ENCODE results near the gene CYP3A4.

Gene CYP3A4

GRCh38 chr7:99734987-99735386 is 49.0 kb downstream of the CYP3A4 start, which contains the start of gene CYP3A7 (continued):
- TF ChIP-seq PRDM6 (tag by site-specific recombination; IDR thresholded peaks at IDR 0.05) (no peak), ZBTB11 (tag by site-specific recombination; conservative IDR thresholded peaks at IDR 0.05; ENCODE audit: low read depth) (no peak), ZNF112 (tag by site-specific recombination; IDR thresholded peaks at IDR 0.05) (no peak), ZNF501 (tag by site-specific recombination; IDR thresholded peaks at IDR 0.05) (no peak), ZNF324 (tag by site-specific recombination; IDR thresholded peaks at IDR 0.05) (no peak)

- Histone ChIP-seq H3K4me1 (ENCODE audit: control insufficient read depth, insufficient read depth, low read length) (no peaks in the 10 kb centered on the region), H3K4me3 (ENCODE audit: low read depth, low read length) (no peak overlapping the region), H3K36me3 (ENCODE audit: control insufficient read depth in 2 of 2, insufficient read depth in 1 of 2, low read length in 2 of 2) (no peaks in the 10 kb centered on the region), H3K9me3 (ENCODE audit: control insufficient read depth, insufficient read depth, low read depth, low read length) (no peaks in the 10 kb centered on the region), H3K27ac (ENCODE audit: extremely low read depth, low read depth, low read length) (no peak overlapping the region)
- ChIA-PET CTCF (interaction anchor here (0.7 kb wide), 1 partner anchor 289 kb away, joined by 3 read pairs; no protein-coding TSS in a partner anchor), POLR2A (no interaction called here)
- no peak for TF ChIP-seq ZNF223 (tag by site-specific recombination; IDR thresholded peaks at IDR 0.05)
- TF ChIP-seq ZNF132 (tag by site-specific recombination; IDR thresholded peaks at IDR 0.05; ENCODE audit: borderline replicate concordance) = no peak
- TF ChIP-seq ZFP37 (tag by site-specific recombination; IDR thresholded peaks at IDR 0.05) = no peak
- TF ChIP-seq ZNF155 (tag by site-specific recombination; IDR thresholded peaks at IDR 0.05) = no peak
- TF ChIP-seq SCRT2 (tag by site-specific recombination; IDR thresholded peaks at IDR 0.05) = no peak
- TF ChIP-seq ZNF398 (tag by site-specific recombination; IDR thresholded peaks at IDR 0.05) = no peak
- no peak for TF ChIP-seq ZNF776 (tag by site-specific recombination; IDR thresholded peaks at IDR 0.05; ENCODE audit: borderline replicate concordance)
- no peak for TF ChIP-seq ZNF701 (tag by site-specific recombination; IDR thresholded peaks at IDR 0.05)
- no peak for TF ChIP-seq OVOL3 (tag by site-specific recombination; IDR thresholded peaks at IDR 0.05)
- TF ChIP-seq ZBTB44 (tag by site-specific recombination; IDR thresholded peaks at IDR 0.05) = no peak
- no peak for TF ChIP-seq ZNF335 (tag by site-specific recombination; conservative IDR thresholded peaks at IDR 0.05)
- no peak for TF ChIP-seq ZSCAN4 (tag by site-specific recombination; IDR thresholded peaks at IDR 0.05)
- TF ChIP-seq MEIS1 (CRISPR knock-in tag; IDR thresholded peaks at IDR 0.05; ENCODE audit: borderline replicate concordance) = no peak
- TF ChIP-seq ZNF266 (tag by site-specific recombination; IDR thresholded peaks at IDR 0.05; ENCODE audit: low read depth) = no peak
- TF ChIP-seq ZNF121 (tag by site-specific recombination; IDR thresholded peaks at IDR 0.05) = no peak
- TF ChIP-seq ZNF280C (tag by site-specific recombination; IDR thresholded peaks at IDR 0.05) = no peak
- TF ChIP-seq ZNF341 (tag by site-specific recombination; IDR thresholded peaks at IDR 0.05; ENCODE audit: low read depth) = no peak
Observed at GRCh38 chr7:99733448-99733847, 50.5 kb downstream of the CYP3A4 start.

Data from HEK293 (cell line).